SK-N-SH (cell line): Measurements from ENCODE around the gene PDE4D.
"Not testable (repeated sequence)": the region's sequence is repeated elsewhere in the genome, so short reads cannot be mapped to it uniquely, and the experiment has no call there.

ENCODE experiments used
- CTCF ChIP-seq: fragments of 200-600 bp; sonication (generic); IDR thresholded peaks from 2 replicates; pipeline ENCODE4 v1.6.1; 2017; ENCODE audit warnings: antibody characterized with exemption, mild to moderate bottlenecking, moderate library complexity
- EP300 ChIP-seq, 2 experiments: IDR thresholded peaks; 2 replicates each; pipeline versions ENCODE4 v1.4.0 to v1.6.1; 2012; ENCODE audit warnings: borderline replicate concordance in 1 of 2, low read depth in 1 of 2, low read length in 1 of 2
- EZH2phosphoT487 ChIP-seq: fragments of 200-600 bp; sonication (generic); IDR thresholded peaks from 2 replicates; pipeline ENCODE4 v1.6.1; 2017; ENCODE audit warnings: low read depth, mixed run types, mild to moderate bottlenecking, antibody characterized with exemption, moderate library complexity, borderline replicate concordance
- FOXJ3 ChIP-seq: sonication (generic); formaldehyde crosslinking; IDR thresholded peaks from 2 replicates; pipeline ENCODE4 v1.5.1; 2020; ENCODE audit warnings: mild to moderate bottlenecking, missing genetic modification reagents
- GABPA ChIP-seq: IDR thresholded peaks from 2 replicates; pipeline ENCODE4 v1.4.0; 2012; ENCODE audit warnings: low read depth, mild to moderate bottlenecking
- MEF2A ChIP-seq: IDR thresholded peaks from 2 replicates; pipeline ENCODE4 v1.4.0; 2012; ENCODE audit warnings: low read depth, borderline replicate concordance
- MXI1 ChIP-seq: IDR thresholded peaks from 2 replicates; pipeline ENCODE4 v1.6.1; 2012; ENCODE audit warnings: mild to moderate bottlenecking, low read depth, low read length, improper control_type of control experiment
- REST ChIP-seq: IDR thresholded peaks from 2 replicates; pipeline ENCODE4 v1.6.1; 2012; ENCODE audit warnings: mild to moderate bottlenecking, low read depth, low read length, moderate library complexity
- RXRA ChIP-seq: IDR thresholded peaks from 2 replicates; pipeline ENCODE4 v1.4.0; 2012; ENCODE audit warnings: low read depth, mild to moderate bottlenecking, borderline replicate concordance
- SMC3 ChIP-seq: IDR thresholded peaks from 2 replicates; pipeline ENCODE4 v1.6.1; 2012; ENCODE audit warnings: low read depth, low read length, improper control_type of control experiment
- TAF1 ChIP-seq: IDR thresholded peaks from 2 replicates; pipeline ENCODE4 v1.6.1; 2012; ENCODE audit warnings: low read depth, mild to moderate bottlenecking, low read length, moderate library complexity, borderline replicate concordance
- TCF12 ChIP-seq: IDR thresholded peaks from 2 replicates; pipeline ENCODE4 v1.4.0; 2012
- USF1 ChIP-seq: IDR thresholded peaks from 2 replicates; pipeline ENCODE4 v1.4.0; 2012; ENCODE audit warnings: low read depth, borderline replicate concordance
- YY1 ChIP-seq: IDR thresholded peaks from 2 replicates; pipeline ENCODE4 v1.4.0; 2012; ENCODE audit warnings: low read depth, mild to moderate bottlenecking

DNA sequence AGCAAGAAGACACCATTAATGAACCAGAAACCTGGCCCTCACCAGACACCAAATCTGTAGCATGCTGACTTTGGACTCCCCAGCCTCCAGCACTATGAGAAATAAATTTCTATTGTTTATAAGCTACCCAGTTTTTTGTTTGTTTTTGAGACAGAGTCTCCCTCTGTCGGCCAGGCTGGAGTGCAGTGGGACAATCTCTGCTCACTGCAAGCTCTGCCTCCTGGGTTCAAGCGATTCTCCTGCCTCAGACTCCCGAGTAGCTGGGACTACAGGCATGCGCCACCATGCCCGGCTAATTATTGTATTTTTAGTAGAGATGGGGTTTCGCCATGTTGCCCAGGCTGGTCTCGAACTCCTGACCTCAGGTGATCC lies 227.7 kb downstream of the PDE4D start:
- not testable (repeated sequence) for TF ChIP-seq CTCF; TAF1; REST; MXI1; RXRA; FOXJ3 (CRISPR knock-in tag); EP300 (IDR thresholded peaks at IDR 0.05; ENCODE audit: borderline replicate concordance in 1 of 2, low read depth in 1 of 2, low read length in 1 of 2); SMC3; YY1; EZH2phosphoT487; TCF12; USF1; GABPA; MEF2A
